GM21737 (cell line): Measurements from ENCODE around the gene ACOT9.
A peak's percentile ranks its signal among the peaks of the same experiment; 100 is the strongest.
"Not testable (repeated sequence)": the region's sequence is repeated elsewhere in the genome, so short reads cannot be mapped to it uniquely, and the experiment has no call there.

Source experiments
- ATAC-seq: cut with Tn5 transposase; IDR thresholded peaks from one replicate; pipeline ENCODE4 v1.9.1; 2021; ENCODE audit warnings: mild to moderate bottlenecking, moderate library complexity; ENCODE audit not compliant: unreplicated experiment

The ACOT9 gene

DNA sequence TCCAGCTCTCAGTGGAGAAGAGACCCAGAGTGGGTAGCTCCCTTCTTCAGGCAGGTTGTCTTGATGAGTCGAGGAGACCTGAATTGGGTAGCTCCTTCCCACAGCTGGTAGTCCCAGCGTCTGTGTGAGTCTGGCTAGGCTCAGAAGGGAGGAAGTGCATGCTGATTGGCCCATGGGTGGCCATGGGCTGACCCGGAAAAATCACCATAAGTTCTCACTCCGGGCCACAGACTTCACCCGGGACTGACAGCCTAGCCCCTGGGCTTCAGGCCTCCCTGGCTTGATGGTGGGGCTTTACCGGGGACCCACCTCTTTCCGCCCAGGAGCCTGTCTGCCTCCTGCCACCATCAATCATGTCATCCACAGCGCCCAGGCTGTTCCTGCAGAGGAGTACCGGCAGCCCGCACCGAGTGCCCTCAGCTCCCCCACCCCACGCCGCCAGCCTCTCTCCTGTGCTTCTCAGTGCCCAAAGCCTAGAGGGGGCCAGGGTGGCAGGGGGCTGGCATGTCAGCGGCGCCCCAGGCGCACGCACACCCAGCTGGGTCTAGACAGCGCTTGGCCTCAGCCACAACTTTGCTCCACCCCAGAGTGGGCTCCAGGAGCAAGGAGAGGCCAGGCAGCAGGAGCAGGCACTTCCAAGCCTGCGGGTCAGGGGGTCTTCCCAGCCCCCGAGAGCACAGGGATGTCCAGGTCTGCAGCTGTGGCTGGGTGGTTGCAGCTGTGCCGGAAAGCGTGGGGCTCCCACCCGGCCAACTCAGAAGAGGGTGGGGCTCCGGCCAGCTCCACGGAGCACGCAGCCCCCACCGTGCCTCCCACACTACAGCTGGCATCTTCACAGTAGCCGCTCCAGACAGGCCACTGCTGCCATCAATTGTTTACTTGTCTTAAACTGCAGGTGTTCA, 23.8 kb upstream of the ACOT9 start:
- no peak for ATAC-seq

DNA sequence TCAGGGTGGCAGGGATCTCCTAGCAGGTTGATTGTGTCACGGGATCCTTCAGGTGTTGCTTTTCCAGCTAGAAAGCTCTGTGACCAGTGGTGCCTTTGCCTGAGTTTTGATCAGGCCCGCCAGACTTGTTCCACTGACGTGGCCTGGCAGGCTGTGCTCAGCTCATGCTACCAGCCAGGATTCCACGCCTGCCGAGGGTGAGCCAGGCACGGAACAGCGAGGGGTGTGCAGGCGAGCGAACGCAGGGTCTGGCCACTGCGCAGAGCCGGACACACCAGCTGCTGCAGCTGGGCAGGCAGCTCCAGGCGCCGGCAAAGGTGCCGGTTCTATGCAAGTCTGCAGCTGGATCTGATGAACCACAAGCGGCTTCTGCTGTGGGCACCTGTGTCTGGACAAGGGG, 22.8 kb upstream of the ACOT9 start:
- no peak for ATAC-seq

DNA sequence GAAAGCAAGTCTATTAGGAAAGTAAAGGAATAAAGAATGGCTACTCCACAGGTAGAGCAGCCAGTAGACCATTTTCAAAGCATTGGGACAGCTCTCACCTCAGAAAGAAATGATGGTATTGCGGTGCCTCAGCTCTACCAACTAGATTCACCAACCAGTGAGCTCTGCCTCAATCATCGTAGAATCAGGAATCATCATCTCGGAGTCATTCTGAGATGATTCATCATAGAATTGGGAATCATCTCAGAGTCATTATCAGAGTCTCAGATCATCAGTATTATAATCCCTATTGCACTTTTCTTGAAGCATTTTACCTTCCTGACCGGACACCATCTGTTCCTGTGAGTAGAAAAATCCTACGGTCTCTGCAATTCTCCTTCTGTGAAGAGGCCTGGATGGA, 22.4 kb upstream of the ACOT9 start:
- ATAC-seq = no peak

DNA sequence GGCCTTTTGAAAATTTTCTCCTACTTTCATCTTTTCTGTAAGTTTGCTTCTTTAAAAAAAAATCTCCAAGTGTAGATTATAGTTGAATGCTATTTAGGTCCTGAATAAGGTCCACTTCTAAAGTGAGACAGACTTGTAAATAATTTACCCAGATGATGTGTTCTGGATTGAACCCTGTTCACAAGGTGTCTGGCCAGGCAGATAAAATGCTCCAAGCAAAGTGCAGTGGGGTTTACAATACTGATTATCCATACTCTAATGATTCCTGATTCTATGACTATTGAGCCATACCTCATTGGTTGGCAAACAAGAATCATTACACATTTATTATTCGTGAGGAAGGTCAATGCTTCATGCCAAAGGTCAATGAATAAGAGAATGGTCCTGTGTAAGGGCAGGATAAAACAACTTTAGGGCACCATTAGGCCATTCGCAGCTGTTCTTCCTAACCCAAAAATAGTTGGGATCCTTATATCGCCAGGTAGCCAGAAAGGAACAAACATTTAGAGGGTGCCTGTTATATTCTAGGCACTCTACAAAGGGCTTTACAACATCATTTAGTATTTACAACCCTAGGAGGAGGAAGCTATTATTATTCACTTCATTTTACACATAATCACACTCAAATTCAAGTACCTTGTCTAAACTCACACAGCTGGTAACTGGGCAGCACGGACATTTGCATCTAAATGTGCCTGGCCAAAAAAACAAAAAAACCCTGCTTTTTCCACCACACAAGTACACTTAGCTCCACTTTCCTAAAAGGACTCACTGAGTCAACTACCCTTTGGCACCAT, 21.3 kb upstream of the ACOT9 start:
- ATAC-seq = no peak

DNA sequence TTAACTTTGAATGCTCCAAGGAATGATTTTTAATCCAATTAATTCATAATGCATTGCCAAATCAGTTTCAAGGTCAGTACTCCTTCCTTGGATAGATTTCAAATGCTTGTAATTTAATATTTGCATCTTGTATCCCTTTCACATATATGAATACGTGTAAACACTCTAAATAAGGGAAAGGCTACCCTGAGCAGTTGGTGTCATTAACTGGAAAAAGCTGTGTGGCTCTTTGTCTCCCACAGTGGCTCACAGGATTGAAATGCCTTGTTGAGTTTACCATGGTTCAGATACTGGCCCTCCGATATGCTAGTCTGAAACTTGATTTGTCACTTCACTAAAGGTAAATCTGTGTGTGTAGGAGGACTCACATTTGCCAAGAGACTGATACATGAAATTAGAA, 16.7 kb upstream of the ACOT9 start:
- no peak for ATAC-seq

DNA sequence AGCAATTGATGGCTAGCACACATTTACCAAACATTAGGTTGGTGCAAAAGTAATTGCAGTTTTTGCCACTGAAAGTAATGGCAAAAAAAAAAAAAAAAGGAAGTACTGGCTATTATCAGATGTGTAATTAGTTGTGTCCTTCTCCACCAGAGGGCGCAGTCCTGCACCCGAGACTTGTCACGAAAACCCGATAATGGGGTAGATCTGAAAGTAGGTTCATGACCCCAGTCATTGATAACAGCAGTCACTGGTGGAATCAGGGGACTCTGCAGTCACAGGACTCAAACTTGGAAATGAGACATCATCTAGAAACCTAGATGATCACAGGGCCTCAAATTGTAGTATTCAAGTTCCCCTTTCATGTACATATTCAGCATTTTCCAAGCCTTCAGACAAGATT, 13.1 kb upstream of the ACOT9 start:
- ATAC-seq = peak; percentile 62

DNA sequence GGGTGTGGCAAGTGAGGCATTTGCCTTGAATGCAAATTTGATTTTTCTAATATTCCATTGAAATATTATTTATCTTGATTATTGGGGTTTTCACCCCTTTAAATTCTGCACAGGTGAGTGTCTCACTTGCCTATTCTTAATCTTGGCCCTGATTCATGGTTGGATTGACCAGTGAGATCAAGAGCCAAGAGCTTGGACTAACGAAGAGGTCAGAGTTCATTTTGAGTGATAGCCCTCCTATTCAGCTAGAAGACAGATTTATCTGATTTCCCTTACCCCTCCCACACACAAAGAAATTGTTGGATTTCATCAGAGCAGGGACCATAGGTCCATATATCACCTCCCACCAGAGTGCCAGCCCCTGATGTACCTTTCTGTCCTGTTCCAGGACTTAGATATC, 11.6 kb upstream of the ACOT9 start:
- no peak for ATAC-seq

DNA sequence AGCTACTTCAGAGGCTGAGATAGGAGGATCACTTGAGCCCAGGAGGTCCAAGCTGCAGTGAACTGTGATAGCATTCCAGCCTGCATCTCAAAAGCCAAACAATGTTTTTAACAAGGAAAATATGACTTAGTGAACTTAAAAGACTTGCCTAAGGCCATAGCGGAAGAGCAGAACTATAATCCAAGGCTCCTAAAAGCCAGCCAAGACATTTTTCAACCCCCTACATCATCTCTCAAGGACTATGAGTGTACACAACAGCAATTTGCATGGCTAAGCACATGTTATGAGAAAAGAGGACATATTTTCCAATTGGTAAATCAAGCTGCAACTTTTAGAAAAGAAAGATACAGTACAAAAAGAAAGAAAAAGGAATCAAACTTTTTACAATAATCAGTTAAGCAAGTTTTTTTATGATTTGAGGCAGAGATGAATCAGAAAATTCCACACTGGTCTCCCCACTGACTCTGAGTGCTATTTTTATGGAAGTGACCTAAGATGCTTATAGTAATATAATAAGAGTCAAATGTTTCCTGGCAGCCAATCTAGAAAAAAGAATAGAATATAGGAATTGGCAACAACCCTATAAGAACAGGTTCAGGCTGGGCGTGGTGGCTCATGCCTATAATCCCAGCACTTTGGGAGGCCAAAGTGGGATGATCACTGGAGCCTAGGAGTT, 9.8 kb upstream of the ACOT9 start:
- ATAC-seq = no peak

DNA sequence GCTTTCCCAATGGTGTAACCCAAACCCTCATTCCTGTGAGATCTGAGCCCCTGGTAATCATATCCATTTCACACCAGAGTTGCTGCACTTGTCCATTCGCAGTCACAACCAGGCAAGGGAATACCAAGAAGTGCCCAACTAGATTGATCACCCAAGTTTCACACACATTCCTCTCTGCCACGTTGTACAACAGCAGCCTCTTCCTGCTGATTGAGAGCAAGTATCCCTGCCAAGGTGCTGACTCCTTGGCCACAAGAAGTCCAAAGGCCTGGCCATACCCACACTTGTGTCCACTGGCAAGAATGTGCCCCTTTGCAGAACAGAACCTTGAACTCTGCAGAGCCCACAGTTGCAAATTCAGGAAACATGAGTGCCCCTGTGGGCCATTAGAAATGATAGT, 6.5 kb upstream of the ACOT9 start:
- ATAC-seq = no peak

DNA sequence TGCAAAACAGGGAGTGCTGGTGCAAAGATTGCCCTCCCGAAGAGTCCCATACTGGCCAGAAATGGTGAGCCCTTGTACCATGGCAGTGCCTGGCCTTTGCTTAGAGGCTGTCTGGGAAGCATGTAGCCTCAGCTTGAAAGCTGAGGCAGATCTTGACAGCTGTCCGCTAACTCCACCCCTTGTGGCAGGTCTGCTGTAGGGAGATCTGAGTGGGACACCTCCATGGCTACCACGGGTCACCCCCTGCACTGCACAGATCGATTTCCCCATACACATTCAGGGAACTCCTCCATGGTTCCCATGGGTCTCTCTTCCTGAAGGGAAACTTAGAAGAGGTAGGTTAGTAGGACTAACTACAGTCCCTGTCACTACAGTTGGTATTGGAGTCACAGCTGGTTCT, 6.1 kb upstream of the ACOT9 start:
- no peak for ATAC-seq

DNA sequence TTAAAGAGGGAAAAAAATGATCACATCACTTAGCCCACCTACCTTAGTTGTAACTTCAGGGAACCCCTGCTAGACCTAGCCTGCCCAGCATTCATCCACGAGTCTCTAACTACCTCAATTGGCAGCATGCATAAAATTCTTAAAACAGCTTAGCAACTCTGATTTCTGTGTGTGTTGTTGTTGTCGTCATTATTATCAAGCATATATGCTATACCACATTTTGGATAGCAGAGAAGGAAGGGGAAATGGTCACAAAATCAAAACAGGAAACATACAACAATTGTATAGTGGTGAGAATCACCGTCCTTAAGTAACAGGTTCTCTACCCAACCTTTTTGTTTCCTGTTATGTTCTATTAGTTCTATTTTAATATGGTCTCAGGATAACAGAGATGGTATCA, 2.7 kb upstream of the ACOT9 start:
- ATAC-seq = no peak

DNA sequence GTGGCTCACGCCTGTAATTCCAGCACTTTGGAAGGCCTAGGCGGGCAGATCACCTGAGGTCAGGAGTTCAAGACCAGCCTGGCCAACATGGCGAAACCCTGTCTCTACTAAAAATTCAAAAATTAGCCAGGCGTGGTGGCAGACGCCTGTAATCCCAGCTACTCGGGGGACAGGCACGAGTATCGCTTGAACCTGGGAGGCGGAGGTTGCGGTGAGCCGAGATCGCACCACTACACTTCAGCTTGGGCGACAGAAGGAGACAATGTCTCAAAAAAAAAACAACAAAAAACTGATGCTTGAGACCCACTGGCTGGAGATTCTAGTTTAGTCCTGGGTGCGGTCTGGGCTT, 521 bp upstream of the ACOT9 start:
- not testable (repeated sequence) for ATAC-seq

DNA sequence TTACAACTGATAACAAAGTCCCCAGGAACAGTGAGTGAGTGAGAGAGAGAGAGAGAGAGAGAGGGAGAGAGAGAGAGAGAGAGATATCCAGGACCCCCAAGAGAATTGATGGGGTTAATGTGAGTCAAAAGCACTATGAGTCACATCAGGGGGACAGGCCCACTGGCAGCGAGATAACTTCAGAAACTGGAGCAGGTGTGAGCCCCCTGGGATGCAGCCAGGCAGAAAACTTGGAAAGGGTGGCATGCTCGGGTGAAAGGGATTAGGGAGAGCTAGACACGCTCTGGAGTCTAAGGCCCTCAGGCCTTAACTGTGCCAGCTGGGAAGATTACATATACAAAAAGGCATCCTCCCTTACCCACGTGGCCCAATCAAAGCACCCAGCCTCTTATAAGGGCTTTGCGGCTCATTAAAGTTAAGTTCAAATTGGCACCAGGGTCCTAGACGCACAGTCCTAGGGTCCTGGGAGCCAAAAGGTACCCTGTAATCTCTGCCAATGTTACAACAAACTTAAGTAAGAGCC, 841 bp downstream of the ACOT9 start:
- no peak for ATAC-seq

DNA sequence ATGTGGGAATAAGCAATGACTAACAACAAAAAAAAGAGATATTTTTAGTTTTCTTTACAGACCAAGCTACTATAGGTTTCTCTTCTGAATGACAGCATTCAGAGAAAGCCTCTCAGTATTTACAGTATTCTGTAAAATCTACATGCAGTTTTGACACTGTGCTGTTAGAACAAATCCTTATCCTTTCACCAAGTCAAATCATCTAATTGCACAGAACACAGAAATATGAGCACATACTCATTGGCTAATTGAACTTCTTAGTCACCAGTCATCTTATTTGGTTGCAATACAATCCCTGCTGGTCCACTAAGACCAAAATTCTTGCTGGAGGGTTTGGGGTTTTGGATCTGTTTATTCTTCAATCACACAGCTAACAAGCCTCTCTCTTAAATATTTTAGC, 5.7 kb downstream of the ACOT9 start:
- no peak for ATAC-seq

DNA sequence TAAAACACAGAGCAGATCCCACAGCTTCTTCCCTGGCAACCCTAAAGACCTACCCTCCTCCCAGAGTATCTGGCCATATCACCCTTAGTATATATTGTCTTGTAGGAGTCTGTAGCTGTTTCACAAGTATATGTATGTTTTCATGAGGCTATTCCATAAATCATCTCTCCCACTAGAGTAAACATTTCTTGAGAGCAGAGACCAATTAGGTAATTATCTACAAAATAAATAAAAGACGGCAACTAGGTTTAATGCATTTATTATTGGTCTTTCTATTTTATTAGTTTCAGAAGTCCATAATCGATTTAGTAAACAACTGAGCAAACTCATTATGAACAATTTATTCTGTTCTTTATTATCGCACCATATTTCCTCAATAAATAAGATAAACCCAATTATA, 7.0 kb downstream of the ACOT9 start:
- ATAC-seq = no peak

DNA sequence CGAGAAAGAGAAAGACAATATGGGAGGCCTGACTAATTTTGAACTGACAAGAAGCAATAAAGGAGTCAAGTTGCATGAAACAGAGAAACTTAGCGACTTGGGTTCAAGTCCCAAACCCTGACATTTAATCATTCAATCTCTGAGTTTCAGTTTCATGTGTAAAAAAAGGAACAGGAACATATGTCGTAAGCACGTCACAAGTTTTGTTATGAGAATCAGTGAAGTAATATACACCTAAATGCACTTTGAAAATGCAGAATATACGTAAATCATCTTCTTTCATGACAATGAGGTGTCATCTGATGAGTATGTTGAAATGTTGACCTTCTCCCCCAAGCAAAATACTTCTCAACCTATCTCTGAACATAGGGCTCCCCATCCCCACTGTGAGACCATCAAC, 10.4 kb downstream of the ACOT9 start:
- peak; percentile 81 for ATAC-seq

DNA sequence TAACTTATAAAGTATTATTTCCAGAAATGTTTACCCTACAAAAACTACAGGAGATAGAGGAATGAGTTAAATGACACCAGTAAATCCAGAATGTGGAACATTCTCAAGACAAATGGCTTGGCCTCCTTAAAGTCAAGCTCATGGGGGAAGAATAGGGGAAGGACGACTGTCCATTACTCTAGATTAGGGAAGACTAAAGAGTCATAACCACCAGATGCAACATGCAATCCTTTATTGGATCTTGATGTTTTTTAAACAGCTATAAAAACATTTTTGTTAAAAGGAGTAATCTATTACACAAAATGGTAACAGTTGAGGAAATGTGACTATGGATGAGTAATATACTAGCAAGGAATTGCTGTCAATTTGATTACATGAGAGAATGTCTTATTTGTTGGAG, 11.1 kb downstream of the ACOT9 start:
- no peak for ATAC-seq

DNA sequence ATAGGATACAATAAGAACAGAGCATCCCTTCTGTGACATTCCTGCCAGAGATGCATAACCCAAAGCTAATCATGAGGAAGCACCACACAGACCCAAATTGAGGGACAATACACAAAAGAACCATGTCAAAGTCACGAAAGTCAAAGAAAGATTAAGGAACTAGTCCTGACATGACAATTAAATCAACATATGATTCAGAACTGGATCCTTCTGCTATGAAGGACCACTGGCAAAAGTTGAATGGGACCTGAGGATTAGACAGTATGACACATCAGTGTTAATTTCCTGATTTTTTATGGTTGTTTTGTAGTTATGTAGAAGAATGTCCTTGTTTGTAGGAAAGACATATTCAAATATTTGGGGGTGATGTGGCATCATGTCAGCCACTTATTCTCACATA, 13.9 kb downstream of the ACOT9 start:
- no peak for ATAC-seq

DNA sequence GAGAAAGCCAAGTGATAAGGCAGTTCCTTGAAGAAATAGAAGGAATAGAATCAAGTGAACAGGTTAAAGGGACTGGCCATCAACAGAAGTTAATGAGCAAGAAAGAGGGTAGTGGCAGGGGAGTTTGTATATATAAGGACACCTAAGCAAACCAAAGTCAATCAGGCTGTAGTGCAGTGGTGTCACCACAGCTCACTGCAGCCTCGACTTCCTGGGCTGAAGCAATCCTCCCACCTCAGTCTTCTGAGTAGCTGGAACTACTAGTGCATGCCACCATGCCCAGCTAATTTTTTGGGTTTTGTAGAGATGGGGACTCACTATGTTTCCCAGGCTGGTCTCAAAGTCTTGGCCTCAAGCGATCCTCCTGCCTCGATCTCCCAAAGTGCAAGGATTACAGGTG, 15.9 kb downstream of the ACOT9 start:
- ATAC-seq = no peak

DNA sequence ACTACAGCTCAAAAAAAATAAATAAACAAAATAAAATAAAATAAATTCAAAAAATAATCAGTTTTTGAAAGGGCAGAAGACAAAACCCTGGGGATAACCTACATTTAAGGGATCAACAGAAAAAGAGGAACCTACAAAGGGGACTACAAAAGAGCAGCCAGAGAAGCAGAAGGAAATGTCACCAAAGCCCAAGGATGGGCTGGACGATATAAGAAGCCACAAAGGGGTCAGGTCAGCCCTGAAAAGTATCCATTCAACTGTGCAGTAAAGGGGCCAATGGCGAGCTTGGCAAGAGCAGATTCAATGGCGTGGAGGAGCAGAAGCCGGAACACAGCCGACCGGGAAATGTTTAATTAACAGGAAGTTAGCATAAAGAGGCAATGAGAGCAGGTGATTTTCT, 16.9 kb downstream of the ACOT9 start:
- ATAC-seq = no peak

DNA sequence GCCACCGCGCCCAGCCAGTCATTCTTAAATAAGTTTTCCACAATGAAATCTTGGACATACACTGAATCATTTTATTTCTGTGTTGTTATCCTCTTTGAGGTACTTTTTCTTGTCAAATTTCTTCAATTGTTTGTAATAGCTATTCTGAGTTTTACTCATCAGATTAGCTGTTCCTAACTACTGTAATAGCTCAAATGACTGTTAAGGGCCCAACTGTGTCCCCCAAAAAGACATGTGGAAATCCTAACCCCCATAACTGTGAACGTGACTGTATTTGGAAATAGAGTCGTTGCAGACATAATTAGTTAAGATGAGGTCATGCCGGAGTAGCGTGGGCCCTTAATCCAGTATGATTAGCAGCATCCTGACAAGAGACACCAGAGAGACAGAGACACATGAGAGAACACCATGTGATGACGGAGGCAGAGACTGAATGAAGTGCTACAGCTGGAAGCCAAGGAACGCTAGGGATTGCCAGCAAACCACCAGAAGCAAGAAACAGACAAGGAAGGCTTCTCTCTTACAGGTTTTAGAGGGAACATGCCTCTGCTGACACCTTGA, 22.9 kb downstream of the ACOT9 start:
- ATAC-seq = no peak
